Subcutaneous abdominal adipose tissue (tissue), 5 donors: ENCODE results near the gene SNX2.

Source experiments
- H3K27ac ChIP-seq: one replicate; pipeline ENCODE4 v1.7.0; 2013; ENCODE audit warnings: low read depth, mild to moderate bottlenecking, inconsistent platforms, low read length, moderate library complexity
- H3K27me3 ChIP-seq, 5 donors: one replicate each; pipeline ENCODE4 v1.7.0; 2013; ENCODE audit warnings: low read length in 5 of 5, inconsistent platforms in 1 of 5; ENCODE audit not compliant: control insufficient read depth in 5 of 5, insufficient read depth in 4 of 5
- H3K36me3 ChIP-seq, 5 donors: one replicate each; pipeline ENCODE4 v1.7.0; 2013; ENCODE audit warnings: low read length in 5 of 5; ENCODE audit not compliant: control insufficient read depth in 5 of 5, insufficient read depth in 5 of 5
- H3K4me1 ChIP-seq, 5 donors: one replicate each; pipeline ENCODE4 v1.7.0; 2013; ENCODE audit warnings: low read length in 5 of 5, mild to moderate bottlenecking in 3 of 5, moderate library complexity in 1 of 5; ENCODE audit not compliant: control insufficient read depth in 5 of 5, insufficient read depth in 5 of 5
- H3K4me3 ChIP-seq, 5 donors: one replicate each; pipeline ENCODE4 v1.7.0; 2013; ENCODE audit warnings: low read length in 5 of 5, low read depth in 1 of 5
- H3K9ac ChIP-seq, 5 donors: one replicate each; pipeline ENCODE4 v1.7.0; 2013; ENCODE audit warnings: low read length in 5 of 5, mild to moderate bottlenecking in 4 of 5, moderate library complexity in 3 of 5
- H3K9me3 ChIP-seq, 5 donors: one replicate each; pipeline ENCODE4 v1.7.0; 2013; ENCODE audit warnings: low read length in 5 of 5; ENCODE audit not compliant: control insufficient read depth in 5 of 5
- donor health status: healthy.
- donor health status: healthy.
- donor health status: healthy.
- donor health status: healthy.
- donor health status: healthy.

SNX2 gene

GRCh38 chr5:122766130-122766529, 8.8 kb upstream of the SNX2 start:
- no peak overlapping the region for H3K9ac ChIP-seq
- no peaks in the 10 kb centered on the region for H3K9me3 ChIP-seq
- H3K27ac ChIP-seq = no peak overlapping the region
- H3K36me3 ChIP-seq = no peaks in the 10 kb centered on the region
- no peaks in the 10 kb centered on the region for H3K27me3 ChIP-seq
- peaks cover 0 to 2% (median 0%) of the 10 kb centered on the region in 5 donors for H3K4me1 ChIP-seq
- H3K4me3 ChIP-seq = no peak overlapping the region

GRCh38 chr5:122770477-122770876, 4.4 kb upstream of the SNX2 start:
- H3K9ac ChIP-seq = no peak overlapping the region
- no peaks in the 10 kb centered on the region for H3K9me3 ChIP-seq
- H3K4me1 ChIP-seq = peaks cover 0 to 9% (median 4%) of the 10 kb centered on the region in 5 donors
- H3K27ac ChIP-seq = no peak overlapping the region
- H3K27me3 ChIP-seq = no peaks in the 10 kb centered on the region
- H3K4me3 ChIP-seq = no peak overlapping the region
- H3K36me3 ChIP-seq = no peaks in the 10 kb centered on the region

GRCh38 chr5:122772446-122772845, 2.4 kb upstream of the SNX2 start:
- Histone ChIP-seq H3K4me3 (no peak overlapping the region), H3K4me1 (peaks cover 0 to 26% (median 23%) of the 10 kb centered on the region in 5 donors), H3K9ac (no peak overlapping the region), H3K27ac (no peak overlapping the region), H3K9me3 (no peaks in the 10 kb centered on the region), H3K27me3 (no peaks in the 10 kb centered on the region), H3K36me3 (no peaks in the 10 kb centered on the region)

- no peaks in the 10 kb centered on the region for H3K9me3 ChIP-seq
Measured at GRCh38 chr5:122773619-122774018, 1.3 kb upstream of the SNX2 start.

GRCh38 chr5:122774519-122774860, 390 bp upstream of the SNX2 start:
- peak overlapping the region; percentile 67 to 99 (median 96) for H3K4me3 ChIP-seq
- no peaks in the 10 kb centered on the region for H3K36me3 ChIP-seq
- H3K9ac ChIP-seq = peak overlapping the region in 4 of 5 donors; percentile 42 to 61 (median 56)
- no peak overlapping the region for H3K27ac ChIP-seq
- H3K27me3 ChIP-seq = no peaks in the 10 kb centered on the region
- H3K9me3 ChIP-seq = no peaks in the 10 kb centered on the region
- H3K4me1 ChIP-seq = peaks cover 0 to 31% (median 25%) of the 10 kb centered on the region in 5 donors

More at GRCh38 chr5:122773619-122774018, 1.3 kb upstream of the SNX2 start:
- Histone ChIP-seq H3K4me3 (no peak overlapping the region), H3K4me1 (peaks cover 0 to 26% (median 23%) of the 10 kb centered on the region in 5 donors), H3K9ac (no peak overlapping the region), H3K27me3 (no peaks in the 10 kb centered on the region), H3K36me3 (no peaks in the 10 kb centered on the region), H3K27ac (no peak overlapping the region)

GRCh38 chr5:122775550-122776542, 966 bp downstream of the SNX2 start:
- Histone ChIP-seq H3K36me3 (no peaks in the 10 kb centered on the region), H3K4me1 (peaks cover 0 to 31% (median 23%) of the 10 kb centered on the region in 5 donors), H3K9me3 (no peaks in the 10 kb centered on the region), H3K4me3 (peak overlapping the region; percentile 91 to 100 (median 98)), H3K27ac (peak overlapping the region; percentile 84), H3K9ac (peak overlapping the region; percentile 81 to 96 (median 93)), H3K27me3 (no peaks in the 10 kb centered on the region)

- Histone ChIP-seq H3K9me3 (peaks cover 0 to 5% (median 0%) of the 10 kb centered on the region in 5 donors), H3K9ac (no peak overlapping the region), H3K27me3 (no peaks in the 10 kb centered on the region), H3K4me1 (peaks cover 0 to 31% (median 23%) of the 10 kb centered on the region in 5 donors), H3K27ac (no peak overlapping the region), H3K4me3 (no peak overlapping the region), H3K36me3 (peaks cover 0 to 2% (median 0%) of the 10 kb centered on the region in 5 donors)
Measured at GRCh38 chr5:122778157-122778556, 3.3 kb downstream of the SNX2 start.

- Histone ChIP-seq H3K36me3 (peaks cover 0 to 2% (median 0%) of the 10 kb centered on the region in 5 donors), H3K9me3 (peaks cover 0 to 5% (median 0%) of the 10 kb centered on the region in 5 donors), H3K4me3 (no peak overlapping the region), H3K27ac (no peak overlapping the region), H3K9ac (no peak overlapping the region), H3K4me1 (peaks cover 0 to 31% (median 23%) of the 10 kb centered on the region in 5 donors), H3K27me3 (no peaks in the 10 kb centered on the region)
Measured at GRCh38 chr5:122779451-122779850, 4.6 kb downstream of the SNX2 start.

- no peak overlapping the region for H3K9ac ChIP-seq
- H3K27ac ChIP-seq = no peak overlapping the region
- no peak overlapping the region for H3K4me3 ChIP-seq
- no peaks in the 10 kb centered on the region for H3K27me3 ChIP-seq
- peaks cover 0 to 31% (median 20%) of the 10 kb centered on the region in 5 donors for H3K4me1 ChIP-seq
- H3K9me3 ChIP-seq = peaks cover 0 to 6% (median 0%) of the 10 kb centered on the region in 5 donors
- H3K36me3 ChIP-seq = peaks cover 0 to 2% (median 0%) of the 10 kb centered on the region in 5 donors
Measured at GRCh38 chr5:122780296-122780695, 5.4 kb downstream of the SNX2 start.

- no peak overlapping the region for H3K9ac ChIP-seq
- H3K36me3 ChIP-seq = peaks cover 0 to 2% (median 0%) of the 10 kb centered on the region in 5 donors
- no peak overlapping the region for H3K4me3 ChIP-seq
- H3K9me3 ChIP-seq = peaks cover 0 to 11% (median 3%) of the 10 kb centered on the region in 5 donors
- no peak overlapping the region for H3K27ac ChIP-seq
- H3K27me3 ChIP-seq = no peaks in the 10 kb centered on the region
- H3K4me1 ChIP-seq = peaks cover 0 to 19% (median 9%) of the 10 kb centered on the region in 5 donors
Measured at GRCh38 chr5:122781465-122781864, 6.6 kb downstream of the SNX2 start.
